ENCODE data around the gene TKTL1.
"Not testable (repeated sequence)": the region's sequence is repeated elsewhere in the genome, so short reads cannot be mapped to it uniquely, and the experiment has no call there.

The TKTL1 gene

DNA sequence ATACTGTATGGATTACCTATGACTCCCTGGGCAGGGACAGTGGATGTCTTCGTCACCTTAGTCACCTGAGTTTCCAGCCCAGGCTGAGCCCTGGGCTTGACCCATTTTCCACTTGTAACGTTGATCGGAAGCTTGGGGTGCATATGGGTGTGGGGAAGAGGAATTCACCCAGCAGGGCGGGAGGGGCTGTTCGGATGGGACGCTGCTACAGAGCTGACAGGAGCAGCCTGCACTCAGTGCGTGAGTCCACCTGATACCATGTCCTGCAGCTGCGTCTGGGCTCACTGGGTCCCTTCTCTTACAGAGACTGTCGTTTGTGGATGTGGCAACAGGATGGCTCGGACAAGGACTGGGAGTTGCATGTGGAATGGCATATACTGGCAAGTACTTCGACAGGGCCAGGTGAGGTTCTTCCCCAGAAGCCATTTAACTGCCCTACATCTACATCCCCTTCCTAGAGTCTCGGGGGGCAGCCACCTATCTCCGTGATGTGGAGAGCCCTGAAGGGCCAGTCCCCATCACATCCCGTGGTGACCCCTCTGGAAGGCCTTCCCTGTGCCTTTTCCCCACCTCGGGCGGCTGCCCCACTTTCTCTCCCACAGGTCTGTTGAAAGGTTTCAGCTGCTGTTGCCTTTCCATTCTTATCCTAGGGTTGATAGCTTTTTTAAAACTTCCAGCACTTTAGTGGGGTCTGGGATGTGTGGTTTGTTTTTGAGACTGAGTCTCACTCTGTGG lies 13.6 kb downstream of the TKTL1 start:
- no peak for DNase-seq (ENCODE audit: low spot score)

DNA sequence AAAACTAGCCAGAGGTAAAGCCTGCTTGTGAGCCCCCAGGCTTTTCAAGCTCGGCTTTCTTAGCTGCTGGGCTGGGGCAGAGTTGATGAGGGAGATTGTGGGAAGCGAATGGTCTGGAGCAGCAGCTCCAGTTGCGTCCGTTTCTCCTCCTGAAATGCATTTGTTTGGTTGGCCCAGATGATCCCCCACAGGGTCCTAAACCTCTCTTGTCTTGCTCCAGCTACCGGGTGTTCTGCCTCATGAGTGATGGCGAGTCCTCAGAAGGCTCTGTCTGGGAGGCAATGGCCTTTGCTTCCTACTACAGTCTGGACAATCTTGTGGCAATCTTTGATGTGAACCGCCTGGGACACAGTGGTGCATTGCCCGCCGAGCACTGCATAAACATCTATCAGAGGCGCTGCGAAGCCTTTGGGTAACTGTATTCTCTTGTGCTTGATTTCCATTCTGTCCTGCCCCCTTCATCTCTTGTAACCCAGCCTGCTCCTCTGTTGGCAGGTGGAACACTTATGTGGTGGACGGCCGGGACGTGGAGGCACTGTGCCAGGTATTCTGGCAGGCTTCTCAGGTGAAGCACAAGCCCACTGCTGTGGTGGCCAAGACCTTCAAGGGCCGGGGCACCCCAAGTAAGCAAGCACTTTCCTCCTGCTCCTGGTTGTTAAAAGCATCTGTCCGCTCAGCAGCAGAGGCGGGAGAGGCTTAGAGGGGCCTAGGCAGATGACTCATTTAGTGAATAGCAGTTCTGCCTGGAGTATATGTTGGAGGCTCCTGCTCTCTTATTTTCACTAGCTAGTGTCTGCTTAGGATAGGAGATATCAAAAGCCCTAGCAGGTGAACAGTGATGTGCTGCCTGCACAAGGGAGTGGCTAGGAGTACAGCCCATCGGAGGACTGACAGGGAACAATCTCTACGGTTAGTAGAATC lies 15.3 kb downstream of the TKTL1 start:
- no peak for DNase-seq (ENCODE audit: low spot score)

DNA sequence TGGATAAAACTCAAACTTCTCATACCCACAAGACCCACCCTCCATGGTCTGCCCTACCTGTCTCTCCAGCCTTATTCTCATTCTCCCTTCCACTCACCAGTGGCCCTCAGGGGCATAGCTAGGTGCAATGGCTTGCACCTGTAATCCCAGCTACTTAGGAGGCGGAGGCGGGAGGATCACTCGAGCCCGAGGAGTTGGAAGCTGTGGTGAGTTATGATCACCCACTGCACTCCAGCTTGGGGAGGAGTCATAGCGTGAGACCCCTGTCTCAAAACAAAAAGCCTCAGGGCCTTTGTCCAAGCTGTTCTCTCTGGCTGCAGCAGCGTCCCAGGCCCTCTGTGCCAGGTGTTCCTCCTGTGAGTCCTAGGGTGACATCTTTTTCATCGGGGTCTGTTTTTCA lies 16.5 kb downstream of the TKTL1 start:
- no peak for DNase-seq (ENCODE audit: low spot score)

DNA sequence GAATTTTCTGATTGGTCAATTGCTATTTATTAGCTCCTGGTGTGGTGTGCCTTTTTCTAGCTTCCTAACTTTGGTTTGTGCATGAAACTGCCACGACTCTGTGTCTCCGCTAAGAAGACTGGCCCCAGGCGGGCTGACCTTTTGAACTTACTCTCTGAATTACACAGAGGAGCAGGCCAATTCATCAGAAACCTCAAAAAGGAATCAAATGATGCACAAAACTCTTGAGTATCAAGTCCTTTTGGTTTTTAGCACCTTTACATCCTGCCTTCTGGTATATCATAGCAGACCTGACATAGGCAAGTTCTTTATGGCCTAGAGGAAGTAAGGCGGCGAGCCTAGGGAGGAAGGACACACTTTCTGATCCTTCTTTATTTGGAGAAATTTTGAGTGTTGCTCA lies 17.6 kb downstream of the TKTL1 start:
- no peak for DNase-seq (ENCODE audit: low spot score)

DNA sequence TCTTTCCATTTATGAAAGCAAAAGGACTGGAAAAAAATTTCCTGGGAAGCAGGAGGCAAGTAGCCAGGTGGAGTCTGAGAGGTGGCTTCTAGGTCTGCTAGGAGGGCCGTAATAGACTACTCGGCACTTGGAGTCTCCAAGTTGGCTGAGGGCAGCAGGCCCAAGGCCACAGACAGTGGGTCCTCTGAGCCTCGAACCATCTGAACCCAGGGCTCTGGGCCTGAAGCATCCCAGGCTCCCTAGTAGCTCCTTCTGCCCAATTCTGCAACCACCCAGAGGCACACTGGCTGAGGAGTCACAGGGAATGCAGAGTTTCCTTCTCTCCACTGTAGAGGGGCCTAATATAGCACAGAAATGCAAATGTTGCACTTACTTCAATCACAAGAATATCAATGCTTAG lies 19.8 kb downstream of the TKTL1 start:
- no peak for DNase-seq (ENCODE audit: low spot score)

DNA sequence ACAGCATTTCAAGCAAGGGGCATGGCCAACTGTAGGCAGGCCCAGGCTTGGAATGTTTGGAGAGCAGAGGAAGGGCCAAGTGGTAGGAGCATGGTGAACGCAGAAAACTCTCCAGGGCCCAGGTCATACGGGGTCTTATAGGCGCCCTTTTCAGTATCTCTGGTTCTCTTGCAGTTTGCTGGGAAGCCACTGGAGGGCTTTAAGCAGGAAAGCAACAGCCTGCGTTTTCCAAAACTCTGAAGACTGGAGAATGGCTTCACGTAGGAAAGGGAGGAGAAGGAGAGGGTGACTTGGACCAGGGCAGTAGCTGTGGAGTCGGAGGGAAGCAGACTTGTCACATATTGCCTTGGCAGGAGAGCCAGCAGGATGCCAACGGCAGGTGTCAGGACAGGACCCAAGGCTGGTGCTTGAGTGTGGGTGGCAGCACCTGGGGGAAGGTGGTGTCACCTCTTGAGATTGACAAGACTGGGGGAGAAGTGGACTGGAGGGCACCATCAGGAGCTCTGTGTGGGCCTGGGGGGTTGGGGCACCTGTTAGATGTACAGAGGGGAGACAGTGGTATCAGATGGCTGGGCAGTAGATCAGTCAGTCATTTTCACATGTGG lies 21.9 kb downstream of the TKTL1 start:
- DNase-seq (ENCODE audit: low spot score) = peak; percentile 24

DNA sequence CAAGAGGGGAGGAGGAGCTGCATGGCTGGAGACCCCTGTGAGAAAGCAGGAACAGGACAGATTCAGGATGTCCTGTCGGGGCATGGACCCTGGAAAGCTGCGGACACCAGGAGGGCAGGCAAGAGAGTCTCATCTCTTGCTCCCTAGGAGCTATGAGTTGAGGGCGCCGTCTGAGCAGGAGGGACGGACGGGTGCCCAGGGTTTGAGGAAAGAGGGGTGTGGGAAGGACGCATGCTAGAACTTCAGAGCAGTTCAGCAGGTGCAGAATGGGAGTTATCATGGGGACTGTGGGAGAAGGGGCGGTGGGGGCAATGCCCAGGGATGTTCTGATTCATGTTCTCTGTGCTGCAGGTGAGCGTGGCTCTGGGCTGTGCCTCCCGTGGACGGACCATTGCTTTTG lies 24.8 kb downstream of the TKTL1 start:
- DNase-seq (ENCODE audit: low spot score) = no peak

DNA sequence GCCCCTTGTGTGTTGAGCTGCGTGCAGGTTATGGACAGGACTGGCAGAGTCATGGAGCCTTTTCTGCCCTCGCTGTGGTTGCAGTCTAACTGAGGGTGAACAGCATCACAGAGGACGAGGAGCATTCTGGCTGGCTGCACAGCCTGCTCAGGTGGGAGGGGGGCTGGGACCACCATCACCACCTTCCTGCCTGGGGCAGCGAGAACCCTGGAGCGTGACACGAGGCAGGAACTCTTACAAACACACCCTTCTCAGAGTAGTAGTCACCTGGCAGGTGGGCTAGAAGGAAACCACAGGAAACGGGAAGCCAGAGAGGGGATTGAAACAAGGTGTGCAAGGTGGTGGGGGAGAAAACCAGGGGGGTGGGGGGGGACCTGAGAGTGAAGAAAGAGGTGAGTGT lies 25.6 kb downstream of the TKTL1 start:
- no peak for DNase-seq (ENCODE audit: low spot score)

DNA sequence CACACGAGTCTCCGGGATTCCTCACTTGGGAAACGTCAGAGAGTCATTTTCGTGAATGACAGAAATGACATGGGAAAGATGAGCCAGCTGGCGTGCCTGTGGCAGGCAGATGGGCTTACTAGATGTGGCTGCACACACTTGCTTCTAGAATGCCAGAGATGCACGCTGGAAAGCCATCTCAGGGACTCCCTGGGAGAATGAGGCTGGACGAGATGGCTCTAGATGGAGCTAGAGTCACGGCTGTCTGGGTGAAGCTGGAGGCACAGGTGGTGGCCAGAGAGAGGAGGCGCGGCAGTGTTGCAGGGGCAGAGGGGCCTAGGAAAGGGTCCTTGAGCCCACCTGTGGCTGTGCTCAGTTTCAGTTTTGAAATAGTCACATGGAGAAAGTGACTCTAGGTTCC lies 26.0 kb downstream of the TKTL1 start:
- DNase-seq (ENCODE audit: low spot score) = peak; percentile 34

DNA sequence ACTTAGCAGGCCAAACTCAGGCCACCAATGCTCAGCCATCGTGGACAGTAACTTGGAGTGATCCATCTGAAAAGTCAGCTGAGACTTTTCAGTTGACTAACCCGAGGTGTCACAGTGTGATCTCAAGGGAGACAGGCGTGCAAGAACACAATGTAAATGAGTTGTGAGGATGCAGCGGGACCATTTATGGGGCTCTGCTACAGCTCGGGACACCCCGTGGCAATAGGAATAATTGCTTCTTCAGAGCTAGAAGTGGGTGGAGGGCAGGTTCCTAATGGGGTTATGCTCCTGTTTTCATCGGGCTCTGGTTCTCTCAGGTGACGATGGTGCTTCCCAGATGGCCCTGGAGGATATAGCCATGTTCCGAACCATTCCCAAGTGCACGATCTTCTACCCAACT lies 27.3 kb downstream of the TKTL1 start:
- DNase-seq (ENCODE audit: low spot score) = no peak

DNA sequence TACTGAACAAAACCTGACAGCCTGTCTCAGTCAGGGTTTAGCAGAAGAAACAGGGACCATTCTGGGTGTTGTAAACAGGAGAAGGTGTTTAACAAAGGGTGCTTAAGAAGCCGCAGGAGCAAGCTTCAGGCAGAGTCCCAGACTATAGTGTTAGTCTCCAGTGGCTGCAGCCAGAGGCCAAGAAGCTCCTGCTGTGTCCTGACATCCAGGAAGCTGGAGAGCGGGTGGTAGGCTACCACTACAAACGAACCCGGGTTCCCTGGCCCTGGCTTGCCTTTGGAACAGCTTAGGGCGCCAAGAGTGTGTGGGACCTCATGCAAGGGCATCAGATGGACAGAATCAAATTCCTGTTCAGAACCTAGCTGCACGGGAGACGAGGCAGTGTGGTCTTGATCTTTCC lies 27.9 kb downstream of the TKTL1 start:
- no peak for DNase-seq (ENCODE audit: low spot score)

DNA sequence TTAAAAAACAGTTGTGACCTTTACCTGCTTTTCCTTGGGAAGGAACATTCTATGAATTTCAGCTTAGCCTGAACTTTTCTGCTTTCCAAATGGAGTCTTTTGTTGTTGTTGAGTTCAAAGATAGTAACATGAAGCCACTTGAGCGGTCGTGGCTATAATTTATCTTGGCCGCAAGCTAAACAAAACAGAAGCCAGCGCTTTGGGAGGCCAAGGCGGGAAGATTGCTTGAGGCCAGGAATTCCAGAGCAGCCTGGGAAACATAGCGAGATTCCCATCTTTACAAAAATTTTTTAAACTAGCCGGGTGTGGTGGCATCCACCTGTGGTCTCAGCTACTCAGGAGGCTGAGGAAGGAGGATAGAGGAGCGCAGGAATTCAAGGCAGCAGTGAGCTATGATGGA lies 29.9 kb downstream of the TKTL1 start:
- no peak for DNase-seq (ENCODE audit: low spot score)

DNA sequence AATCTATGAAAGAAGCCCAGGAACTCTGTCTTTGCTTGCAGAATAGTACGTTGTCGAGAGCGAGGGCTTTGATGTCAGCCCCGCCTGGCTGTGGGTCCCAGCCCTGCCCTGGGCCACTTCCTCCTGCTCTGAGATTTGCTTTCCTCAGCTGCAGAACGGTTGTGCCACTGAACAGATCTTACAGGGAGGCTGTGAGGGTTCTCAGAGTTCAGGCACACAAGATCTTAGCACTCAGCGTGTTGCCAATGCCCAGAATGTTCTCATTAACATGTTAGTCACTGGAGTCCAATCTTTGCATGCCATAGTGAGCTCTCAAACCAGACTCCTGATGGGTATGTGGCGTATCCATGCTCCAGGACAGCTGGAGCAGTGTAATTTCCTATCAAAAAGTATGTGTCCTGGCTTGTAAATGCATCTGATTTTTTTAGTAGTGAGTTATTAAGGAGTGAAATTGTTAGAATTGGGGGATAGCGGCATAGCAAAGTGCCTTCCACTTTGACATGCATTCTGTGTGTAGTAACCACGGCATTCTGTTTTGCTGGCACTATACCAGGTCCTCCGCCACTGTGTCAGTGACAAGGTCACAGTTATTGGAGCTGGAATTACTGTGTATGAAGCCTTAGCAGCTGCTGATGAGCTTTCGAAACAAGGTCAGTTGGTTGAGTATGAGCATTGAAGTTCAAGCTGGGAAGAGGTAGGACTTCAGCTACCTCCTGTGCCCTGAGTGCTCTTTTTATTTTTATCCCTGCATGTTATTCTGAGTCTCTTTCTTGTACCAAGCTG lies 31.6 kb downstream of the TKTL1 start:
- DNase-seq (ENCODE audit: low spot score) = peak; percentile 57

DNA sequence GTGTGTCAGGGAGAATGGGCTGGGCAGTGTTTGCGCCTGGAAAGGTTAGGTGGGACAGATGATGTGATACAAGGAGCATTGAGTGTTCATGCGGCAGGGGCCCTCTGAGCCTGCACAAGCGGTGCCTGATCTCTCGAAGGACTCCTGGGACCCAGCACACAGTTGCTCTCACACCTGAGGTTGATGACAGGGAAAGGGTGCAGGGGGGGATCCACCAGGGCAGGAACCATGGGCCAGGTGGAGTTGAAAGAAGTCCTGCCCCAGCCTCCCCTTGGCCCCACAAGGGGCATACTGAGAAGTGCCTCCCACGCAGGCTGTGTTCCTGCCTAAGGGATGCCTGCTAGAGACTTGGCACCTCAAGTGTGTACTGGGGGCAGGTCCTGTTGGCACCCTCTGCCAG lies 33.1 kb downstream of the TKTL1 start:
- no peak for DNase-seq (ENCODE audit: low spot score)

DNA sequence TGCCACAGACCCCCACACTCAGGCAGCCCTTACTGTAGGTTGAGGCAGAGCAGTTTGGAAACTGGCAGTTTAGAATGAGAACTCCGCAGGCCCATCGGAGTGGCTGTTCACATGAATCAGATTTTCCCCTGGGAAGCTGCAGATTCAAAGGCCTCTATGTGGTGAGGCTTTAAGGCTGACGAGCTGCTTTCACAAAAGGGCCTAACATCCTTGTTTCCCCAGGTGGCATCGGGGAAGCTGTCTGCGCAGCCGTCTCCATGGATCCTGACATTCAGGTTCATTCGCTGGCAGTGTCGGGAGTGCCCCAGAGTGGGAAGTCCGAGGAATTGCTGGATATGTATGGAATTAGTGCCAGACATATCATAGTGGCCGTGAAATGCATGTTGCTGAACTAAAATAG lies 33.7 kb downstream of the TKTL1 start:
- no peak for DNase-seq (ENCODE audit: low spot score)

DNA sequence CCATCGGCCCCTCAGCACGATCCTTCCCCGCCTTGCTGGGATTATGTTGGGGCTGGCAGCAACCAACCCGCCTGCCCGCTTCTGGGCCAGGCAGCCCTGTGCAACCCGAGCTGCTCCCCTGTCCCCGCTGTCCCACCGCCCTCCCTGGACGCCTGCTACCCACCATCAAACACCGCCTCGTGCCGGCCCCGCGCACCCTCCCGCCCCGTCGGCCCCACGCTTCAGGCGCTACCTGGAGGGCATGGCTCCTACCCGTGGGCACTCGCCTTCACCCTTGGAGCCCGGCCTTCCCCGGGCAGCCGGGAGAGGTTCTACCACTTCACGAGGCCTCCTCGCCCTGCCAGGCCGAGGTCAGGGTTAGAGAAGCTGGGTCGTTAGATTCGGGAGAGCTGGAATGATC lies 37.0 kb downstream of the TKTL1 start:
- no peak for DNase-seq (ENCODE audit: low spot score)

DNA sequence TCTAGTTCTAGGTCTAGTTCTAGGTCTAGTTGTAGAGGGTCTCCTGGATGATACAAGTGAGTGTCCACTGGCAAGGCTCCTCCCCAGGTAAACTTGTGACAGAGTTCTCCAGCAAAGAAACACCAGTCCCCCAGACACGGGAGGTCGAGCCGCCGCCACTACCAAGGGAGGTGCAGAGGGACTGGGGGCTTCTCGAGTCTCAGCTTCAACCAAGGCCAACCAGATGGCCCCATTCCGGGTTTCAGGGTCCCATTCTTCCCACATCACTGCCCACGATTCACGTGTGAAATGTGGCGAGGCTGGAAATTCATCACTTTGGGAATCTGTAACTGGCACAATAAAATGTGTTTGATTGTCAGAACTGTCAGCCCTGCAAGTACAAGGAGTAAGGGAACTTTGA lies 37.5 kb downstream of the TKTL1 start:
- DNase-seq (ENCODE audit: low spot score) = no peak

DNA sequence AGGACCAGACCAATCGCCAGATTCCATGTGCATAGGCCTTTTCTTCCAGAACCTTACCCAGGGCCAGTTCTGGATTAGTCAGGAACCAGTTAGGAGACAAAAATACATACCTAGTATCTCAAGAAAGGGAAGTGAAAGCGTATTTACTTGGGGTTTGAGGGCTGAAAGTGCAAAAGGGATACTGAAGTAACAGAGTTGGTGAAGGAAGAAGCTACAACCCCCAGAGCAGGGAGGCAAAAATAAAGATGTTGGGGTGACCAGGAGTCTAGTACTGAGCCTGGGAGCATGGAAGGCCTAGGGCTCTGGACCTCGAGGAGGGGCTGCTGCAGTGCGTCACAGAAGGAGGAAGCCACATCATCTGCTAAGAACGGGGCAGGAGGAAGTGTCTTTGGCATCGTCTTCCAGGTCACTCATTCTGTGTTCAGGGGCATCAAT lies 38.3 kb downstream of the TKTL1 start:
- DNase-seq (ENCODE audit: low spot score) = no peak

DNA sequence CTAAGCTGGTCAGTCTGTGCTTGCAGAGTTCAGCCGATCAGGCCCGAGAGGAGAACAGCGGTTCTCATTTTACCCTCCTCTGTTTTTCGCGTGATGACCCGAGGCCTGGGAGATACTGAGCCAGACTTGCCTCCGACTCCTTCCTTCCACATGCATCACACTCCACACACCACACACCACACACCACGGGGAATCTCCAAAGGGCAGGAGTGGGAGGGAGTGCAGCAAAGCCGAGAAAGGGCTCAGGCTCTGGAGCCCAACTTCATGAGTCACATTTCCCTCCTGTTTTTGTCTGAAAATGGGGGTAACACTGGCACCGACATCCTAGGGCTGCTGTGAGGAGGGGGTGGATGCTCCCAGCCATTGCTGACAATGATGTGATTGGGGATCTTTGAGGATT lies 38.9 kb downstream of the TKTL1 start:
- no peak for DNase-seq (ENCODE audit: low spot score)

DNA sequence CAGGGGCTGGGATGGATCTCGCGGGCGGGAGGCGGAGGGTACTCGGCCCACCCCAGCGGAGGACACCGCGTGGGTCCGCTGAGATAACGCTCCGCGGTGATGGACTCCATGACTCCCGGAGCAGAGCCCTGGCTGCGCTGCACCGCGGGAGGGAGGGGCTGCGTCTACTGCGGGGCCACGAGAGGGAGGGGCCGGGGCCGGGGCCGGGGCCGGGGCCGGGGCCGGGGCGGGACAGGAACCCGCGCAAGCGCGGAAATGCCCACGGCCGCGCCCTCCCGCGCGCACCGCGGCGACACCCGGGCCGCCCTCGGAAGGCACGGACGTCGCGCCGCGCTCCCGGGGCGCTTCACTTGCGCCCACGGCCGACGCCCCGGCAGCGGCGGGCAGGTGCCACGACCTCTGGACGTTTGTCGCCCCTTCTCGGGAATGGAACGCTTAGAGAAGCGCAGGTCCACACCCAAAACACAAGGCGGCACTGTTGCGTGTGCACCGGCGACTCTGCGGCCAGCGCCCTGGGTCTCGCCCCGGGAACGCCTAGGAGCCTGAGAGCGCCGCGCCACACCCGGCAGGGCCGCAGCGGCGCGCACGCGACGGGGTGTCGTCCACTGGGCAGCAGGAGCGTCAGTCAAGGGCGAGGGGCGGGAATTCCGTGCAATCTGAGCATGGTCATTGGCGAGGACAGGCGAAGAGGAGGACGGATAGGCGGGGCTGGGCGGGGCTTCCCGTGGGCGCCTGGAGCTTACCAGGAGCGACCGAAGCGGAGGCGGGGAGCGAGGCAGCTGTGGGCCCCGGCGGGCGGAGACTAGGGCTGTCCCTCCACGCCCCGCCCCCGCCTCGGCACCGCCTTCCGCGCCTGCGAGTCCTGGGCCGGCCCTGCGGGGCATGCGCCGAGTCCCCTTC lies 46.1 kb downstream of the TKTL1 start:
- DNase-seq (ENCODE audit: low spot score) = not testable (repeated sequence)

DNA sequence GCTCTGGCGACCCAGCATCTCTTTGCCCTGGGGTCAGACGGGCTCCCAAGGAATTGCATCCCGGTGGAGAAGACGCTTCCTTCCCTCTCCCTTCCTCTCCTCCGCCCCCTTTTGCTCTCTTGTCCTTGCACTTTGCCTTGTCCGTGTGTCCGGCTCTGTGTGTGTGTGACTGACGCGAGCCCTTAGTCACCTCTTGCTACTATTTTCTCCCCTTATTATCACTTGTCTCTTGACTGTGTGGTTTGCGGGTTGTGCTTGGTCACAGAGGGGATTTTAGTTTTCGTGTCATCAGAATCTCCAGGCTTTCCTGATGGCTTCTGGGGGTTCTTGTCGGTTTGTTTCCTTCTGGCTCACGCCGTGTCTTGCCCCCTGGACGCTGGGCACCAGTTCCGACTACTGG lies 47.5 kb downstream of the TKTL1 start:
- not testable (repeated sequence) for DNase-seq (ENCODE audit: low spot score)

All from AG08395 (cell line).